Coronary artery (tissue), 2 donors: ENCODE measurements around the gene CYB561D2.

Source experiments
- DNase-seq: peaks from one replicate; pipeline ENCODE4 v3.0.0-alpha.2; 2017; ENCODE audit warnings: low spot score
- H3K27ac ChIP-seq, 2 donors: fragments of 200-600 bp; sonication (generic); one replicate each; pipeline ENCODE4 v1.5.1; 2016 to 2019
- H3K4me3 ChIP-seq: fragments of 200-600 bp; sonication (generic); 2 replicates; pipeline ENCODE4 v1.5.1; 2016; ENCODE audit warnings: mild to moderate bottlenecking, moderate library complexity
- TF ChIP-seq, protein P1 (sequence below): fragments of 200-600 bp; sonication (generic); IDR thresholded peaks from one replicate; pipeline ENCODE4 v1.5.1; 2019; ENCODE audit warnings: antibody characterized with exemption

Gene CYB561D2

DNA sequence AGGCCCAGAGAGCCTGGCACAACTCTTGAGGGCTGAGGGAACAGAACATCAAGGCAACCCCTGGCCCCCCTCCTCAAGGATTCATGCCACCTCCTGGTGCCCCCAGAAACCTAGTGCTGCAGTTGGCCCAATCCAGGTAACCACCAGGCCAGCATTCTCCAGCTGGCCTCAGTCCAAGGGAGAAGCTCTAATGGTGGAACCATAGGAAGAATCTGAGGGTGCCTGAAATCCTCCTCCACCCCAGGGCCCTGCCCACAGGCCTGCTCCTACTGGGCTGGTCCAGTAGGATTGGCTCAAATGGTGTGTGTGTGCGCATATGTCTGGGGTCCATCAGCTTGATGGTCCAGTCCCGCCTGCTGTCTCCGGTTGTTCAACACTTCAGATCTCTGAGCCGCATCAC lies 35.8 kb upstream of the CYB561D2 start:
- TF ChIP-seq, protein P1, sequence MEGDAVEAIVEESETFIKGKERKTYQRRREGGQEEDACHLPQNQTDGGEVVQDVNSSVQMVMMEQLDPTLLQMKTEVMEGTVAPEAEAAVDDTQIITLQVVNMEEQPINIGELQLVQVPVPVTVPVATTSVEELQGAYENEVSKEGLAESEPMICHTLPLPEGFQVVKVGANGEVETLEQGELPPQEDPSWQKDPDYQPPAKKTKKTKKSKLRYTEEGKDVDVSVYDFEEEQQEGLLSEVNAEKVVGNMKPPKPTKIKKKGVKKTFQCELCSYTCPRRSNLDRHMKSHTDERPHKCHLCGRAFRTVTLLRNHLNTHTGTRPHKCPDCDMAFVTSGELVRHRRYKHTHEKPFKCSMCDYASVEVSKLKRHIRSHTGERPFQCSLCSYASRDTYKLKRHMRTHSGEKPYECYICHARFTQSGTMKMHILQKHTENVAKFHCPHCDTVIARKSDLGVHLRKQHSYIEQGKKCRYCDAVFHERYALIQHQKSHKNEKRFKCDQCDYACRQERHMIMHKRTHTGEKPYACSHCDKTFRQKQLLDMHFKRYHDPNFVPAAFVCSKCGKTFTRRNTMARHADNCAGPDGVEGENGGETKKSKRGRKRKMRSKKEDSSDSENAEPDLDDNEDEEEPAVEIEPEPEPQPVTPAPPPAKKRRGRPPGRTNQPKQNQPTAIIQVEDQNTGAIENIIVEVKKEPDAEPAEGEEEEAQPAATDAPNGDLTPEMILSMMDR = no peak
- Histone ChIP-seq H3K27ac (no peak overlapping the region), H3K4me3 (no peak overlapping the region)
- no peak for DNase-seq

DNA sequence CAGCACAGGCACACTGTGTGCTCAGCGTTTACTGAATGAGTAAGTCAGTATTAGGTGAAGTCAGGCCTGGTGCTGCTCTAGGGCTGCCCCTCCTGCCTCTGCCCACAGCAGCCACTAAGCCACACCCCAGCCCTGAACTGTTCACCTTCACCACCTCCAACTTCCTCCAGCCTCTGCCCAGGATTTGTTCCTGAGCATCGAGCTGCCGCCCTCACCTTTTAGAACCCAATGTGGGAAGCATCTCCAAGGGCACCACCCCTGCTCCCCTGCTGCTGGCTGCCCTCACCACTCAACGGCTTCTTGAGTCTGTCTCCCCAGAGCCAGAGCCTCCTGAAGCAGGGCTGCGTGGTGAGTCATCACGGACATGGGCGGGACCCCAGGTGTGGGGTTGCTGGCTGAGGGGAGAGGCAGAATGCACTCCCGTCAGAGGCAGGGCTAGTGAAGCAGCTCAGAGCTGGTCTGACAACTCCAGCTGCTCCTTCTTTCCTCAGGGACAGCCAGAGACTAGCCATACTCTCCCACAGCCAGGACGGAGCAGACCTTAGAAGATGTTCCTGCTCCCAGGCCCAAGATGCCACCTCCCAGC lies 33.9 kb upstream of the CYB561D2 start:
- TF ChIP-seq, protein P1 = no peak
- H3K27ac ChIP-seq = peak overlapping the region in 1 of 2 donors; percentile 53
- DNase-seq = no peak
- H3K4me3 ChIP-seq = no peak overlapping the region

DNA sequence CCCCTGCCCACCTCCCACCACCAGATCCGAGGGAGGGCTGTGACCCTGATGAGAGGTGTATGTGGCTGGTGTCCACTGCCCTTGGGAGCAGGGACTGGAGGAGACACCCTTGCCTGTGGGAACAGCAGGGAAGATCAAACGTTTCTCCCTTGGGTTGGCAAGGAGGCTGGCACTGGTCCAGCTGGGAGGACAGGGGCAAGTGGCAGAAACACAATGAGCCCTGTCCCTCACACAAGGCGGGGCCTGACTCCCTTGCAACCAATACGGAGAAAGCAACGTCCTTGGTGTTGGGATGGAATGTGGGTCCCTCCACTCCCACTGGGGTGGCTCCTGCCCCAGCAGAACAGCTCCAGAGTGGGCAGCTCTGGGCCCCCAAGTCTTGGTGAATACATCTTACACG lies 33.4 kb upstream of the CYB561D2 start:
- no peak overlapping the region for H3K4me3 ChIP-seq
- H3K27ac ChIP-seq = peak overlapping the region in 1 of 2 donors; percentile 53
- DNase-seq = no peak
- TF ChIP-seq, protein P1 = no peak

DNA sequence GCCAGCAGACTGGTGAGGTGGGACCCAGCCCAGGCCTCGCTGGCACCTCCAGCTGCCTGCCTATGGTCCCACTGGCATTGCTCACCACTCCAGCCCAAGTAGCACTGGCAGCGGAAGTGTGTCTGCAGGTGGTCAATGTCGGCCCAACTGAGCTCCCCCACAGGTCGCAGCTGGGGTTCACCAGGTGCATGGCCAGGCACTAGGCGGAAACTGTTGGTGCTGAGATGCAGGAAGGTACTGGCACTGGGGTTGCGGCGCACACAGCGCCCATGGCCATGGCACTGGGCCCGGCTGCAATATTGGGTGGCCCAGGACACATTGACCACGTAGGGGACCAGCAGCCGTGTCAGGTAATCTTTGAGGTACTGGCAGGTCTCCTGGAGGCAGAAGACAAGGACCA lies 32.5 kb upstream of the CYB561D2 start:
- no peak for DNase-seq
- peak overlapping the region; percentile 85 for H3K4me3 ChIP-seq
- peak overlapping the region in 1 of 2 donors; percentile 17 for H3K27ac ChIP-seq
- TF ChIP-seq, protein P1 = no peak

DNA sequence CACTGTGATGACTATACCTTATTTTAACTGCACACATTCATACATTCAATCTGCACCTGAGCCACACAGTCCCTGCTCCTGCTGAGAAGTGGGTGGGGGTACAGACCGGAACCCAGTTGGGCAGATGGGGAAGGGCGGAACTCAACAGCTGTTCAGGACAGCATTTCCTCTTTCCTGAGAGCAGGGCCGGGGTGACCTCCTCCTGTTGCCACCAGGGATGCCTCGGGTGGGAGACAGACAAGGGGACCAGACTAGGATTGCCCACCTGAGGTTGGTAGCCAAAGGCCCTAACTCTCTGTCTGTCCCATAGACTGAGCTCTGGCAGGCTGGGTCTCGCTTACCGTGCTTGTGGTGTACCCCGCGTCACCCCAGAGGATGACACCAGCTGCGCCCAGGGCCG lies 32.0 kb upstream of the CYB561D2 start:
- TF ChIP-seq, protein P1 = no peak
- H3K27ac ChIP-seq = peak overlapping the region in 1 of 2 donors; percentile 17
- peak overlapping the region; percentile 85 for H3K4me3 ChIP-seq
- no peak for DNase-seq

DNA sequence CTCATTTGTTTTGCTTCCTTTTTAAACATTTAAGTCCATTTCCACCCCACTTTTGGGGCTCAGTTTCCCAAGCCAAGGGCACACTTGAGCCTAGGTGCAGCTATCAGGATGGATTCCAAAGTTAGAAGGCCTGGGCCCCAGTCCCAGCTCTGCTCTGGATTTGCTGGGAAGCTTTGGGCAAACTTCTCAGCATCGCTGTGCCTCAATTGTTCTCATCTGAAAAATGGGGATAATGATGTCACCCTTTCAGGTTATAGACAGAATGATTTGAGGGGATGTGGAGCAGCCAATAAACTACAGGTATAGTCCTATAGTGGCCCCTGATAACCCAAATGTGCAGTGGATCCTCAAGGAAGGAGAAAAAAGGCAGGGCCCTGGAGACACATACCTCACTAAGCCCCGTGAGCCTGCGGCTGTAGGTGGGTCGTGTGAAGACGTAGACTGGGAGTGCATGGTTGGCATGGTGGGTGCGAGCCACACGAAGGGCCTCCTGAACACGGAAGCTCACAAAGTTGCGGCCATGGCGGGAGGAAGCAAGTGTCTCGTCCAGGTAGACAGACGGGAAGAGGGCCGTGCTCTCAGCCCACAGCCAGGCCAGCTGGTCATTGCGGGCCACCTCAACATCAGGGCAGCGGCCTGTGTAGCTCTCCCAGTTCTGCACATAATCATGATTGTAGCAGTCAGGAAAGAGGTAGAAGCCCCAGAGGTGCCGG lies 31.3 kb upstream of the CYB561D2 start:
- peak overlapping the region in 1 of 2 donors; percentile 91 for H3K27ac ChIP-seq

More for the DNA sequence above, 31.3 kb upstream of the CYB561D2 start:
- peak overlapping the region; percentile 85 for H3K4me3 ChIP-seq
- no peak for DNase-seq
- TF ChIP-seq, protein P1 = no peak
